PC-3 (cell line): Measurements from ENCODE around the gene SLC43A2. TPM values are rescaled to one million over a fixed set of nuclear protein-coding genes. Genes with fewer than 3 reads are reported as not detected.

Experiments used
- ATAC-seq: fragments of 200-7000 bp; cut with Tn5 transposase; 2 replicates; pipeline ENCODE4 v1.9.1; 2020; ENCODE audit warnings: mild to moderate bottlenecking, moderate library complexity
- BruUV-seq: library from RNA; stranded (reverse); fragments of 400-500 nt; replicated peaks from 2 replicates; lab custom pipeline; 2021; lab: Mats Ljungman, UMichigan
- CTCF ChIA-PET: fragments of 300-600 bp; sonication (Branson Sonifier 250); formaldehyde crosslinking; loops from one replicate; lab custom pipeline; 2022; ENCODE audit warnings: antibody characterized with exemption; lab: Charles Lee
- POLR2A ChIA-PET: fragments of 300-600 bp; sonication (Branson Sonifier 250); formaldehyde crosslinking; loops from one replicate; lab custom pipeline; 2022; ENCODE audit warnings: antibody characterized with exemption; ENCODE audit not compliant: unreplicated experiment; lab: Charles Lee
- DNase-seq: peaks from one replicate; pipeline ENCODE4 v3.0.0-alpha.2; 2015
- H2AFZ ChIP-seq: fragments of 300-600 bp; sonication (generic); 2 replicates; pipeline ENCODE4 v1.6.0; 2016; ENCODE audit warnings: antibody characterized with exemption, low read length
- H3F3A ChIP-seq: fragments of 300-600 bp; sonication (generic); one replicate; pipeline ENCODE4 v1.6.0; 2017; ENCODE audit warnings: antibody characterized with exemption, low read length, control low read depth, mild to moderate bottlenecking; ENCODE audit not compliant: unreplicated experiment
- H3K27ac ChIP-seq: fragments of 300-600 bp; sonication (generic); 2 replicates; pipeline ENCODE4 v1.5.1; 2016; ENCODE audit warnings: mild to moderate bottlenecking, low read length
- H3K27me3 ChIP-seq: fragments of 300-600 bp; sonication (generic); 2 replicates; pipeline ENCODE4 v1.6.1; 2016; ENCODE audit warnings: low read length, mixed read lengths
- H3K36me3 ChIP-seq: fragments of 300-600 bp; sonication (generic); 2 replicates; pipeline ENCODE4 v1.6.1; 2016; ENCODE audit warnings: low read depth, mixed run types, low read length, mixed read lengths
- H3K4me1 ChIP-seq: fragments of 300-600 bp; sonication (generic); 2 replicates; pipeline ENCODE4 v1.5.1; 2016; ENCODE audit warnings: low read length; ENCODE audit not compliant: insufficient read depth
- H3K4me2 ChIP-seq: fragments of 300-600 bp; sonication (generic); 2 replicates; pipeline ENCODE4 v1.6.0; 2016; ENCODE audit warnings: low read length
- H3K4me3 ChIP-seq: fragments of 300-600 bp; sonication (generic); 2 replicates; pipeline ENCODE4 v1.5.1; 2016; ENCODE audit warnings: mild to moderate bottlenecking, low read length, mixed read lengths
- H3K79me2 ChIP-seq: fragments of 300-600 bp; sonication (generic); 2 replicates; pipeline ENCODE4 v1.6.1; 2017; ENCODE audit warnings: low read length, mixed read lengths
- H3K9ac ChIP-seq: fragments of 300-600 bp; sonication (generic); 2 replicates; pipeline ENCODE4 v1.6.0; 2016; ENCODE audit warnings: mild to moderate bottlenecking, low read length
- H3K9me2 ChIP-seq: fragments of 300-600 bp; sonication (generic); replicated peaks from 2 replicates; pipeline ENCODE4 v1.6.1; 2016; ENCODE audit warnings: mixed run types, low read length, mixed read lengths
- H3K9me3 ChIP-seq: fragments of 300-600 bp; sonication (generic); 2 replicates; pipeline ENCODE4 v1.6.1; 2016; ENCODE audit warnings: low read length, mixed read lengths
- H4K20me1 ChIP-seq: fragments of 300-600 bp; sonication (generic); 2 replicates; pipeline ENCODE4 v1.6.1; 2016; ENCODE audit warnings: low read length, mixed read lengths
- EZH2 ChIP-seq: fragments of 300-600 bp; sonication (generic); IDR thresholded peaks from one replicate; pipeline ENCODE4 v1.6.1; 2017; ENCODE audit warnings: antibody characterized with exemption, mild to moderate bottlenecking, low read length; ENCODE audit not compliant: unreplicated experiment
- EZH2phosphoT487 ChIP-seq: fragments of 300-600 bp; sonication (generic); IDR thresholded peaks from 2 replicates; pipeline ENCODE4 v1.6.1; 2018; ENCODE audit warnings: mild to moderate bottlenecking, antibody characterized with exemption, low read length, borderline replicate concordance
- intact Hi-C: fragments of 100-400 bp; cut with micrococcal nuclease; formaldehyde crosslinking; loops from 2 replicates; pipeline ENCODE4 v1.9.0; 2023
- total RNA-seq: library from RNA; depleted of rRNA; stranded (reverse); fragments of >200 nt; gene quantifications from 2 replicates; pipeline ENCODE4 v1.2.3, GENCODE V29; 2014
- TF ChIP-seq, protein P1 (sequence below): fragments of 300-600 bp; sonication (generic); conservative IDR thresholded peaks from 2 replicates; pipeline ENCODE4 v1.5.1; 2017; ENCODE audit warnings: antibody characterized with exemption, low read depth, mild to moderate bottlenecking, low read length

SLC43A2 gene
- total RNA-seq, 1 experiment from 2014 or later = 6.2 TPM

- Histone ChIP-seq H3K9me2 (no peaks in the 10 kb centered on the region), H3K4me2 (no peak overlapping the region), H3K36me3 (peaks cover 8% of the 10 kb centered on the region; the same call in 1 of the 2 replicates), H3K9me3 (no peaks in the 10 kb centered on the region), H2AFZ (no peak overlapping the region), H3K4me3 (no peak overlapping the region), H3K4me1 (no peaks in the 10 kb centered on the region), H3K79me2 (no peaks in the 10 kb centered on the region), H4K20me1 (no peaks in the 10 kb centered on the region), H3F3A (no peaks in the 10 kb centered on the region), H3K27ac (no peak overlapping the region), H3K27me3 (no peaks in the 10 kb centered on the region), H3K9ac (no peak overlapping the region)
- DNase-seq (no peak), ATAC-seq (no peak)
- ChIA-PET POLR2A (no interaction called here), CTCF (no interaction called here)
- TF ChIP-seq, protein P1, sequence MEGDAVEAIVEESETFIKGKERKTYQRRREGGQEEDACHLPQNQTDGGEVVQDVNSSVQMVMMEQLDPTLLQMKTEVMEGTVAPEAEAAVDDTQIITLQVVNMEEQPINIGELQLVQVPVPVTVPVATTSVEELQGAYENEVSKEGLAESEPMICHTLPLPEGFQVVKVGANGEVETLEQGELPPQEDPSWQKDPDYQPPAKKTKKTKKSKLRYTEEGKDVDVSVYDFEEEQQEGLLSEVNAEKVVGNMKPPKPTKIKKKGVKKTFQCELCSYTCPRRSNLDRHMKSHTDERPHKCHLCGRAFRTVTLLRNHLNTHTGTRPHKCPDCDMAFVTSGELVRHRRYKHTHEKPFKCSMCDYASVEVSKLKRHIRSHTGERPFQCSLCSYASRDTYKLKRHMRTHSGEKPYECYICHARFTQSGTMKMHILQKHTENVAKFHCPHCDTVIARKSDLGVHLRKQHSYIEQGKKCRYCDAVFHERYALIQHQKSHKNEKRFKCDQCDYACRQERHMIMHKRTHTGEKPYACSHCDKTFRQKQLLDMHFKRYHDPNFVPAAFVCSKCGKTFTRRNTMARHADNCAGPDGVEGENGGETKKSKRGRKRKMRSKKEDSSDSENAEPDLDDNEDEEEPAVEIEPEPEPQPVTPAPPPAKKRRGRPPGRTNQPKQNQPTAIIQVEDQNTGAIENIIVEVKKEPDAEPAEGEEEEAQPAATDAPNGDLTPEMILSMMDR = no peak
- TF ChIP-seq EZH2 (no peak), EZH2phosphoT487 (no peak)
- intact Hi-C loops = no loop called here
- no TSS peak for BruUV-seq
Observed at GRCh38 chr17:1546292-1546922, 82.2 kb downstream of the SLC43A2 start.

GRCh38 chr17:1545618-1546017 is 83.0 kb downstream of the SLC43A2 start:
- intact Hi-C loops = no loop called here
- POLR2A ChIA-PET = no interaction called here
- BruUV-seq = no TSS peak
- Histone ChIP-seq H3F3A (no peaks in the 10 kb centered on the region), H2AFZ (no peak overlapping the region), H3K36me3 (peaks cover 6% of the 10 kb centered on the region; the same call in 1 of the 2 replicates), H3K4me2 (no peak overlapping the region), H3K4me1 (no peaks in the 10 kb centered on the region), H3K9me3 (no peaks in the 10 kb centered on the region), H3K4me3 (no peak overlapping the region), H3K27me3 (no peaks in the 10 kb centered on the region), H3K9me2 (no peaks in the 10 kb centered on the region), H3K9ac (no peak overlapping the region), H3K79me2 (no peaks in the 10 kb centered on the region), H3K27ac (no peak overlapping the region), H4K20me1 (no peaks in the 10 kb centered on the region)
- CTCF ChIA-PET = no interaction called here
- ATAC-seq (no peak), DNase-seq (no peak)
- TF ChIP-seq EZH2phosphoT487 (no peak), EZH2 (no peak)
- TF ChIP-seq, protein P1 = no peak

DNA sequence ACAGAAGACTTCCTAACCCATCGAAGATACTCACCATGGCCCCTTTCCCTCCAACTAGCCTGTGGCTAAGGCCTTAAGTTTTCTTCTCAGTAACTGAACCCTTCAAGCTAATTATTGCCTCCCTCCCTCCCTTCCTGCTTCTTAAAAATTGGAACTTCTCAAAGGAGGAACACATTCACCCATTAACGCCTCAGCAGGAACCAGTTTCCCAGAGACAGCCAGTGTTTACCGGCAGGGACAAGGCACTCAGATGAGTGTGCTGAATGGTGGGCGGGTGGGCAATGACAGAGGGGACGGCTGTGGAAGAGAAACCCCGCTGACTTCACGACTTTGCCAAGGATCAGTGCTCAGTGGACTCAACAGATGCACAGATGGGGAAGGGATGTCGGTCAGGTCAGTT is 86.3 kb downstream of the SLC43A2 start:
- DNase-seq = no peak
- Histone ChIP-seq H3K27ac (no peak overlapping the region), H2AFZ (no peak overlapping the region), H3K9me2 (no peaks in the 10 kb centered on the region), H3K9ac (no peak overlapping the region), H3K4me1 (no peaks in the 10 kb centered on the region), H4K20me1 (no peaks in the 10 kb centered on the region), H3K27me3 (no peaks in the 10 kb centered on the region), H3K79me2 (no peaks in the 10 kb centered on the region), H3K9me3 (no peaks in the 10 kb centered on the region), H3K4me2 (no peak overlapping the region), H3K4me3 (no peak overlapping the region), H3F3A (no peaks in the 10 kb centered on the region), H3K36me3 (peaks cover 6% of the 10 kb centered on the region)
- BruUV-seq = no TSS peak
- ChIA-PET CTCF (no interaction called here), POLR2A (no interaction called here)
- TF ChIP-seq EZH2 (no peak), EZH2phosphoT487 (no peak)
- TF ChIP-seq, protein P1 = no peak
- intact Hi-C loops = no loop called here
- ATAC-seq = no peak
